ENCODE data around the gene PSD. TPM values are rescaled to one million over a fixed set of nuclear protein-coding genes. Genes with fewer than 3 reads are reported as not detected.

PSD gene
- total and polyA plus RNA-seq, 10 of the 15 experiments (the other 5 are each of a cell fraction or from before 2014, with no cell fraction given), result 0.11 to 2.0 (median 0.49) TPM; not detected in 2

GRCh38 chr10:102381983-102382382, 36.6 kb downstream of the PSD start:
- Histone ChIP-seq H3K4me3 (no peak overlapping the region), H3K27ac (ENCODE audit: control insufficient read depth, insufficient read depth) (no peak overlapping the region), H3K9me3 (replicated peaks; ENCODE audit: control insufficient read depth, insufficient read depth, low read length) (no peaks in the 10 kb centered on the region), H3K27me3 (replicated peaks in 1 of 2; ENCODE audit: control insufficient read depth in 2 of 2, insufficient read depth in 2 of 2, low read length in 1 of 2) (no peaks in the 10 kb centered on the region), H4K20me1 (ENCODE audit: control insufficient read depth, insufficient read depth) (no peaks in the 10 kb centered on the region), H3K4me1 (ENCODE audit: control insufficient read depth, insufficient read depth, low read length) (peaks cover 13% of the 10 kb centered on the region), H3K9ac (ENCODE audit: control insufficient read depth, insufficient read depth, low read length) (no peak overlapping the region), H3K36me3 (ENCODE audit: control insufficient read depth in 2 of 2, insufficient read depth in 2 of 2, low read length in 1 of 2) (peaks cover 11 to 19% of the 10 kb centered on the region in 2 experiments), H3K79me2 (ENCODE audit: control insufficient read depth, insufficient read depth, low read length) (no peaks in the 10 kb centered on the region), H3K4me2 (ENCODE audit: control insufficient read depth, insufficient read depth) (no peak overlapping the region), H2AFZ (ENCODE audit: control insufficient read depth, low read depth, low read length) (no peak overlapping the region)
- ChIA-PET SMC1A (ENCODE audit: uncharacterized antibody, unreplicated experiment) (interaction anchor here (1.1 kb wide), 1 partner anchor 152 kb away, joined by 3 read pairs; no protein-coding TSS in a partner anchor), CTCF (interaction anchor here (0.8 to 2.3 kb wide), 4 partner anchors 12 to 152 kb away, joined by 3 to 12 read pairs (median 4); no protein-coding TSS in a partner anchor), POLR2A (no interaction called here), RAD21 (ENCODE audit: unreplicated experiment) (interaction anchor here (1.4 to 1.6 kb wide), 2 partner anchors 13 to 152 kb away, joined by 3 to 6 read pairs; no protein-coding TSS in a partner anchor)
- TF ChIP-seq SMAD5 (IDR thresholded peaks at IDR 0.05; ENCODE audit: low read depth), result no peak
- no peak for TF ChIP-seq WRNIP1 (IDR thresholded peaks at IDR 0.05; ENCODE audit: borderline replicate concordance, low read depth, low read length)
- TF ChIP-seq ZBED1 (IDR thresholded peaks at IDR 0.05; ENCODE audit: borderline replicate concordance), result no peak
- no peak for TF ChIP-seq TCF12 (IDR thresholded peaks at IDR 0.05; ENCODE audit: low read depth, low read length)
- TF ChIP-seq DPF2 (IDR thresholded peaks at IDR 0.05), result no peak
- TF ChIP-seq KLF5 (IDR thresholded peaks at IDR 0.05; ENCODE audit: partially characterized antibody), result no peak
- no peak for TF ChIP-seq TARDBP (IDR thresholded peaks at IDR 0.05; ENCODE audit: borderline replicate concordance)
- no peak for TF ChIP-seq E2F4 (IDR thresholded peaks at IDR 0.05; ENCODE audit: low read depth, low read length)
- no peak for TF ChIP-seq MAX (IDR thresholded peaks at IDR 0.05; ENCODE audit: low read depth, low read length)
- TF ChIP-seq NFYA (IDR thresholded peaks at IDR 0.05; ENCODE audit: borderline replicate concordance, low read depth, low read length), result no peak
- TF ChIP-seq YBX1 (IDR thresholded peaks at IDR 0.05), result no peak
- TF ChIP-seq IRF4 (IDR thresholded peaks at IDR 0.05; ENCODE audit: low read depth, low read length), result no peak
- ATAC-seq (no peak), DNase-seq (ENCODE audit: low read depth, low spot score) (no peak), FAIRE-seq (no peak)
- in situ Hi-C loops (cut with MboI), result no loop called here
- WGBS (ENCODE audit: insufficient coverage, insufficient replicate concordance, low lambda C conversion rate, missing lambda C conversion rate), result 98% methylated on average over 9 of the region's 9 CpGs
- BruUV-seq (replicated peaks), result no TSS peak
- intact Hi-C loops (cut with micrococcal nuclease; ENCODE audit: unreplicated experiment), result no loop called here

All from GM12878 (cell line).